Epithelial cell of esophagus (primary cell): ENCODE data around the gene ZC2HC1B.

ENCODE experiments used
- DNase-seq: peaks from one replicate; pipeline ENCODE4 v3.0.0; 2010; ENCODE audit warnings: low read depth
- H3K4me3 ChIP-seq: 2 replicates; pipeline ENCODE4 v1.5.1; 2011; ENCODE audit warnings: mild to moderate bottlenecking, low read length, control low read depth
- CTCF ChIP-seq: IDR thresholded peaks from 2 replicates; pipeline ENCODE4 v1.5.1; 2011; ENCODE audit warnings: low read depth, mild to moderate bottlenecking, low read length, control low read depth, inconsistent platforms; ENCODE audit not compliant: insufficient read depth; ENCODE audit errors: missing control alignments

The ZC2HC1B gene

GRCh38 chr6:143948208-143948607 is 83.9 kb downstream of the ZC2HC1B start:
- no peak for DNase-seq
- TF ChIP-seq CTCF = no peak
- no peak overlapping the region for H3K4me3 ChIP-seq

- H3K4me3 ChIP-seq = no peak overlapping the region
- no peak for TF ChIP-seq CTCF
- no peak for DNase-seq
Measured at GRCh38 chr6:143949535-143949934, 85.3 kb downstream of the ZC2HC1B start.

DNA sequence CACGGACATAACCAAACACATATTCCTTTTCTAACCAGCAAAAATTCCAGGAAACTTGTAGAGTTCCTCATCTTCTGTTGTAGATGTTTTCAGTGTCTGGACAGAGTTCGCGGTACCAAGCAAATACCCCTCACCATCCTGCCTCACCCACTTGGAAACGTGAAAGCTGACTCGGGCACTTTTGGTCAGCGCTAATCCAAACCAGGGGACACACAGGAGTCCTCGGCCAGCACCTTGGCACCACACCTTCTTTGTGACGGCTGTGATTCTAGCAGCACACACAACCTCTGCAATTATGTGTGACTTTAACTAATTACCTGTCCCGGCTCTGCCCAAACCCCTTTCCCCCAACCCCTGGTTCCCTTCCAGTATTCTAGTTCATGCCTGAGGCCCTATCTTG is 85.7 kb downstream of the ZC2HC1B start:
- no peak for DNase-seq
- TF ChIP-seq CTCF = no peak

DNA sequence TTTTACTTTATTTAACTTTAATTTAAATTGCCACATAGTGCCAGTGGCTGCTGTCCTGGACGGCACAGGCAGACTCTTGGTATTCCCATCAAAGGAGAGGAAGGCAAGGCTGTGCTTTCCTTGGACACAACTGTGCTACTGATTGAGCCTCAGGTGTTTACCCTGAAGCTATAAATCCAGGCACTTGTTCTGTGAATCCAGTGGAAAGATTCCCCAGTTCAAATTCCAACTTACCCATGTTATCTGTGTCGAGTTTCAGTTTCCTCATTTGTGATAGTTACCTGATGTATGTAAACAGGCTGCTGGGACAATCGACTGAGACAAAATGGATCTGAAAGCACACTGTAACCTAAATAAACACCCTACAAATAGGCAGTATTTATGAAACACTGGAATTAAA is 86.6 kb downstream of the ZC2HC1B start:
- no peak overlapping the region for H3K4me3 ChIP-seq
- no peak for TF ChIP-seq CTCF
- no peak for DNase-seq

More for the DNA sequence above, 85.7 kb downstream of the ZC2HC1B start:
- H3K4me3 ChIP-seq = no peak overlapping the region

DNA sequence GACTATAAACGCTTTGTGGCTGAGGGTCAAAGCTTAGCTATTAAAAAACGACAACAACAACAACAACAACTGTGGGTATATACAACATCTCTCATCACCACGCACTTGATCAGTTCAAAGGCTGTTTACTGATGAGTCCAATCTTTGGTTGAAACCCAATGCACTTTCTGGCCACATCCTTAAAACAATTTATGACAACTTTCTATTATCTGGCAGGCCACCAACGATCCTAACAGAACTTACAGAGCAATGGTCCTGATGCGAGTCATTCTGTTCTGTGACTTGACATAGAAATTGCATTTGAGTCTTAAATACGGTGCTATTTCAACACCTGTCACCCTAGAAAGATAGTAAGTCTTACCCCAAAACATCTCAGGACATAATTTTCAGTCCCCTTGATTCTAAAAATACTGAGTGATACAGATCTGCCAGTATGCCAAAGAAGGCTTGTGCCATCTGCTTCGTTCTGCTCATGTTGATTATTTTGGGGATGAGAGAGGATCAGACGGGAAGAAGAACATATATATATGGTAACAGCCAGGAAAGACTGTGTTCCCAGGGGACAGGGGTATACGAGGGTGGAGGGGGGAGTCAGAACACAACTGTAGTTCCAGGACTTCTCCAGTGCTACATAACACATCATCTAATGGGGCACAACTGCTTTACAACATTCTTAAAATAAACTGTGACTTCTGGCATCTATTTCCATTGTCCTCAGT is 87.9 kb downstream of the ZC2HC1B start:
- no peak for TF ChIP-seq CTCF
- H3K4me3 ChIP-seq = no peak overlapping the region
- DNase-seq = no peak

DNA sequence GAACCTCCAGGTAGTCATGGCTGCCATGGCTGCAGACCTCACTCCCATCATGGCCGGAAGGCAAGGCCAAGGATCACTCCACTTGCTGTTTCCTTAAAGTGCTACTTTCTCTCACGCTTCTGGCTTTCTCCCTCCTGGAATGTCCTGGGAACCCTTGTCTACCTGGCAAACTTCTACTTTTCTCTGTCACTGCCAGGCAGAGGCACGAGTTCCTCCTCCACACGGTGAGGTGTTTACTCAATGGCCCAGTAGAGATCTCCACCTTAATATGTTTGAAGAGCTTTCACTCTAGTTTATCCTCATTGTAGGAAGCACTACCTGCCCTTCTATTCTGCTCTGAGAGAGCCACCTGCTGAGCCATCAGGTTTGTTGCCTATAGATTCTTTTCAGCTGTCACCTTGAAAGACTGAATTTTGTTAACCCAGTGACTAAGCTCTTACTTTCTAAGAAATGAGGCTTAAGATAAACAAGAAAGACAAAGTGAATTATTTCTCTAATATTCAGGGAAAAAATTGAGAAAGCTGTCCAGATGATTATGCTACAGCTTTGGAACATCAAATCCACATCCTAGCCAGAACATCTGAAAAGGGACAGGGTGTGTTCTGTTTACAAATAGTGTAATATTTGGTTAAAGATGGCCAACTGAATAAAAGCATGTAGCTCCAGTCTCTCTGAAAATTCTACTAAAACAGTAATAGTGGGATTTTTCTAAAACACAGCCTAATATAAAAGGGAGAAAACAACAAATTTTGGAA is 88.8 kb downstream of the ZC2HC1B start:
- no peak for DNase-seq
- no peak for TF ChIP-seq CTCF
- H3K4me3 ChIP-seq = no peak overlapping the region

- TF ChIP-seq CTCF = no peak
- no peak for DNase-seq
- H3K4me3 ChIP-seq = no peak overlapping the region
Measured at GRCh38 chr6:143953922-143954321, 89.6 kb downstream of the ZC2HC1B start.
